ENCODE data around the gene FAM89A.
"Not testable (repeated sequence)": the region's sequence is repeated elsewhere in the genome, so short reads cannot be mapped to it uniquely, and the experiment has no call there.

FAM89A gene

DNA sequence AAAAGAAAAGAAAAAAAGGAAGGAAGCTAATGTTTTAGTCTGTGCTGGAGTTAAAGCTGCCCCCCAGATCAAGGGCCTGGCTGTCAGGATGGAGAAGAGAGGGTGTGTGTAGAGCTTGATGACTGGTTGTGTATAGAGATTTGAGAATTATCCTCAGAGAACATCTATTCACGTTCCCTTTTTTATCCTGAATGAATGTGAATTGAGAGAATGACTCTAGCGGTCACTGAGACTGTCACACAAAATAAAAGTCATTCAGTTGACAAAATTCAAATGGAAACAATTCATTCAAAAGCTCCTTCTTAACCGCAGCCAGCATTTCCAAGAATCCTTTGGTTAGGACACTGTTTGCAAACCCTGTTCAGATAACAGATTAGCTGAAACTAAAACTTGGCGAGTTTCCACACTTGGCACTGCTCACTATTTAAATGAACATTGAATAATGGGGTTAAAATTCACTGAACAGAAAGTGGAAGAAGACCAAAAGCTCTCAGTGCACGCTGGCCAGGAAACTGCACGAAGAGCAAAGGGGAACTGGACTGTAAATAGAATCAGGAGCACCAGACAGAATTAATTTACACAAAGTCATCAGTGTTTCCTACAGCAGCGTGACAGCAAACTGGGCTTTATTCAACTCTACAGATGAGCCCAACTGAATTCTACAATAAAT, 13.6 kb upstream of the FAM89A start:
- DNase-seq: no peak

DNA sequence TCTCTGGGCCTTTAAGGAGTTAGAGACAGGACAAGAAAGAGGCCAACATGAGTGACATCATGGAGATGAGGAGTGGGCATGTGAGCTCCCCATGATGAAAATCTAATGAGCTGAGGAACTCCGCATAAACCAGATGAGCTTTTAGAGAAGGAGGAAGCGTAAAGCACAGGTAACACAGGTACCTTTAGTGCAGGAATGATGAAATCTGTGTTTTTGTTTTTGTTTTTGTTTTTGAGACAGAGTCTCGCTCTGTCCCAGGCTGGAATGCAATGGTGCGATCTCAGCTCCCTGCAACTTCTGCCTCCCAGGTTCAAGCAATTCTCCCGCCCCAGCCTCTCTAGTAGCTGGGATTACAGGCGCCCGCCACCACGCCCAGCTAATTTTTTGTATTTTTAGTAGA, 12.7 kb upstream of the FAM89A start:
- DNase-seq: no peak

DNA sequence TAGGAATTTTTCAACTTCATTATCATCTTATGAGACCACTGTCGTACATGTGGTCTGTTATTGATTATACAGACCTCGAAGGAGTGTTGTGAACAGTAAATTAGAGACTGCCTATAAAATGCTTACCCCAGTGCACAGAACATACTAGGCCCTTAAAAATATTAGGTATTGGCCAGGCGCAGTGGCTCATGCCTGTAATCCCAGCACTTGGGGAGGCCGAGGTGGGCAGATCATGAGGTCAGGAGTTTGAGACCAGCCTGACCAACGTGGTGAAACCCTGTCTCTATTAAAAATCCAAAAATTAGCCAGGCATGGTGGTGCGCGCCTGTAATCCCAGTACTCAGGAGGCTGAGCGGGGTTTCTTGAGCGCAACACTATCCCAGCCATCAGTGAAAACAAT, 10.9 kb upstream of the FAM89A start:
- DNase-seq: not testable (repeated sequence)

DNA sequence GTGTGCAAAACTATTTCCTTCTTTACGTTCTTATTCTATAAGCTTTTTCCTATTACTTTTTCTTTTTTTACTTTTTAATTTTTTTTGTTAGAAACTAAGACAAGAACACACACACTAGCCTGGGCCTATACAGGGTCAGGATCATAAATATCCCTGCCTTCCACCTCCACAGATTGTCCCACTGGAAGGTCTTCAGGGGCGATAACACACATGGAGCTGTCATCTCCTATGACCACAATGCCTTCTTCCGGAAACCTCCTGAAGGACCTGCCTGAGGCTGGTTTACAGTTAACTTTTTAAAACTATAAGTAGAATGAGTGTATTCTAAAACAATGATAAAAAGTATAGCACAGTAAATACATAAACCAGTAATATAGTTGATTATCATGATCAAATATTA, 10.3 kb upstream of the FAM89A start:
- DNase-seq: no peak

DNA sequence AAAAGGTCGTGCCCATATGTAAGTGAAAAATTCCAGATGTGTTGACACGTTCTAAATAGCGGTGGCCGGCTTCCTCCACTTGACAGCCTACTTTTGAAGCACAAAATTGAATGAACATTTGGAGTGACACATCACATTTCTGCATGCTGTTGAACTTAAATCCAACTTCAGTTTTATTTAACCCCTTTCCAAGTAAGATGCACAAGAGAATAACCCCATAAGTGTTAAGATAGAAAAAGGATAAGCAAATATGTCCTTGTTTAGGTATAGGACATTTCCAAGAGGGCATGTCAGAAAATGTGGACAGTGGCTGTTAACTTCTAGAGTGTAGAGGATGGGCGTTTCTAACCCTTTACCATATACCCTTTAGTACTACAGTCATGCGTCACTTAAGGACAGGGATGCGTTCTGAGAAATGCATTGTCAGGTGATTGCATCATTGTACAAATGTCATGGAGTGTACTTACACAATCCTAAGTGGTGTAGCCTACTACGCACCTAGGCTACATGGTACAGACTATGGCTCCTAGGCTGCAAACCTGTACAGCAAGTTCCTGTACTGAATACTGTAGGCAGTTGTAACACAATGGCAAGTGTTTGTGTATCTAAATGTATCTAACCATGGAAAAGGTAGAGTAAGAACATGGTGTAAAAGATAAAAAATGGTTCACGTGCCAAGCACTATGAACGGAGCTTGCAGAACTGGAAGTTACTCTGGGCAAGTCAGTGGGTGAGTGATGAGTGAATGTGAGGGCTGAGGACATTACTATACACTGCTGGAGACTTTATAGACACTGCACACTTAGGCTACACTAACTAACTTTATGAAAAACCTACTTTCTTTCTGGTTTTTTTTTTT, 9.3 kb upstream of the FAM89A start:
- no peak for DNase-seq

DNA sequence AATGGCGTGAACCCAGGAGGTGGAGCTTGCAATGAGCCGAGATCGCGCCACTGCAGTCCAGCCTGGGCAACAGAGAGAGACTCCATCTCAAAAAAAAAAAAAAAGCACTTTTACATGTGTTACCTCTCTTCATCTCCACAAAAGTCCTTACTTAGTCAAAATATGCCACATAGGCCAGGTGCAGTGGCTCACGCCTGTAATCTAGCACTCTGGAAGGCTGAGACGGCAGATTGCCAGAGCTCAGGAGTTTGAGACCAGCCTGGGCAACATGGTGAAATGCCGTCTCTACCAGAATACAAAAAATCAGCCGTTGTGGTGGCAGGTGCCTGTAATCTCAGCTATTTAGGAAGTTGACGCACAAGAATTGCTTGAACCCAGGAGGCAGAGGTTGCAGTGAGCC, 8.4 kb upstream of the FAM89A start:
- not testable (repeated sequence) for DNase-seq

DNA sequence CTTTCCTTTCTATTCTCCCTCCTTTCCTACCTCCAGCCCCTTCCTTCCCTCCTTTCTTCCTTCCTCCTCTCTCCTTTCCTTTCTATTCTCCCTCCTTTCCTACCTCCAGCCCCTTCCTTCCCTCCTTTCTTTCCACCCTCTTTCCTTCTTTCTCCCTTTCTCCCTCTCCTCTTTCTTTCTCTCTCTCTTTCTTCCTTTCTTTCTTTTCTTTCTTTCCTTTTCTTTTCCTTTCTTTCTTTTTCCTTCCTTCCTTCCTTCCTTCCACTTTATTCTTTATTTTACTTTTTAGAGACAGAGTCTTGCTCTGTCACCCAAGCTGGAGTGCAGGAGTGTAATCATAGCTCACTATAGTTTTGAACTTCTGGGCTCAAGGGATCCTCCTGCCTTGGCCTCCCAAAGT, 7.5 kb upstream of the FAM89A start:
- DNase-seq: not testable (repeated sequence)

DNA sequence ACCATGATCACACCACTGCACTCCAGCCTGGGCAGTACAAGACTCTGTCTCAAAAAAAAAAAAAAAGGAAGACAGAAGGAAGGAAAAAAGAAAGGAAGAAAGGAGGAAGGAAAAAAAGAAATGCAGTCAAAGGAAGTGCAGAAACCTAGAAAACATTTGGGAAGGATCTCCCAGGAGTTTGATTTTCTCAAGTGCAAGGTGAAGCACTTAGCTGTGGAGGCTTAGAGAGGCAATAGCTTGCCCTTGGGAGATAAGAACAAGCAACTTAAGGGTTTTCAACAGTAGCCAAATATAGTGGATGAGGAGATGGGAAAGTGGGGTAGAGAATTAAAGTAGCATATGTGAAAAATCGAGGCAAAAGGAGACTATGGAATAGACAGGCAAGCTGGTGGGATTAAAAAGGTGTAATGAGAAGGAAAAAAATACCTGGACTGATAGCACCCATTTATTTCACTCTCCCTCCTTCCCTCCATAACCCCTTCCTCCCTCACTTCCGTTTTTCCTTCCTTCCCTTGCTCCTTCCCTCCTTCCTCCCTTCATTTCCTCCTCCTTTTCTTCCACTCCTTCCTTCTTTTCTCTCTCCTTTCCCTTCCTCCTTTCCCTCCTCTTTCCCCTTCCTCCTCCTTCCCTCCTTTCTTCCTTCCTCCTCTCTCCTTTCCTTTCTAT, 6.8 kb upstream of the FAM89A start:
- DNase-seq: no peak

DNA sequence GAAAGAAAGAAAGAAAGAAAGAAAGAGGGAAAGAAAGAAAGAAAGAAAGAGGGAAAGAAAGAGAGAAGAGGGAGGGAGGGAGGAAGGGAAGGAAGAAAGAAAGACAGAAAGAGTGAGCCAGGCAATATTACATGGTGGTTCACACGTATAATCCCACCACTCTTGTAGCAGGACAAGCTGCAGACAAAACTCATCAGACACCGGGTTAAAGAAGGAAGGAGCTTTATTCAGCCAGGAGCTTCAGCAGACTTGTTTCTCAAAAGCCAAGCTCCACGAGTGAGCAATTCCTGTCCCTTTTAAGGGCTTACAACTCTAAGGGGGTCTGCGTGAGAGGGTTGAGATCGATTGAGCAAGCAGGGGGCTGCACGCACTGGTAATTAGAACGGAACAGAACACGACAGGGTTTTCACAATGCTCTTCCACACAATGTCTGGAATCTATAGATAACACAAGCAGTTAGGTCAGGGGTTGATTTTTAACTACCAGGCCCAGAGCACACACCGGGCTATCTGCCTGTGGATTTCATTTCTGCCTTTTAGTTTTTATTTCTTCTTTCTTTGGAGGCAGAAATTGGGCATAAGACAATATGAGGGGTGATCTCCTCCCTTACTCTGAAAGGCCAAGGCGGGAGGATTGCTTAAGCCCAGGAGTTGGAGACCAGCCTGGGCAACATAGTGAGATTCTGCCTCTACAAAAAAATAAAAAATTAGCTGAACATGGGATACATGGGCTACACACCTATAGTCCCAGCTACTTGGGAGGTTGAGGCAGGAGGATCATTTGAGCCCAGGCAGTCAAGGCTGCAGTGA, 6.1 kb upstream of the FAM89A start:
- DNase-seq: not testable (repeated sequence)

DNA sequence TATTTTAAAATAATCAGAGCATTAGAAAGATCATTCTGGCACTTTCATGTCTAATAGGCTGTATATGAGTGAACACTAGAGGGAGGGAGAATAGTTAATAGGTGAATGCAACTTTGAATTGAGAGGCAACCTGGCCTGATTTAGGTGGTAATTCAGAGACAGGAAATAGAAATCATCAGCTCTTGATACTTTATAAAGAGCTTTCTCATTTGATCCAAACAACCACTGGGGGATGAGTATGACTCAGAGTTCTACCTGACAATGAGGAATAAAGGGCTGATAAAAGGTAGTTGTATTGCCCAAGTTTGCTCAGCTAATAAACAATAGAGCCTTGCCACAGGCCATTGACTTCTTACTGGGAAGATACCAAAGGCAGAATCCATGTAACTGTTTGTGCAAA, 5.2 kb upstream of the FAM89A start:
- DNase-seq: no peak

DNA sequence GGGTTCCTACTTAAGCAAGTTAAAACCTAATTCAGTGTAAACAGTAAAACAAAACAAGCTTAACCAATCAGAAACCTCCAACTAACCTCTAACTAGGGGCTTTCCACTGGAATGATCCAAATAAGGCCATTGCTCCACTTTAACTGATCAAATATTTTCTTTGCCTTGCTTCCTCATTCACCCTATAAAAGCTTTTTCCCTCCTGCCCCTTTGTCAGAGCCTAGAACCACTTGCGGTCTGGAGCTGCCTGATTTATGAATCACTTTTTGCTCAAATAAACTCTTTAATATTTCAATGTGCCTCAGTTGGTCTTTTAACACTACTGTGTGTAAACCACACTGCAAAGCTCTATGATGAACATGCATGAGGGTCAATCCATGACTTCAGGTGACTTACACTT, 4.5 kb upstream of the FAM89A start:
- no peak for DNase-seq

DNA sequence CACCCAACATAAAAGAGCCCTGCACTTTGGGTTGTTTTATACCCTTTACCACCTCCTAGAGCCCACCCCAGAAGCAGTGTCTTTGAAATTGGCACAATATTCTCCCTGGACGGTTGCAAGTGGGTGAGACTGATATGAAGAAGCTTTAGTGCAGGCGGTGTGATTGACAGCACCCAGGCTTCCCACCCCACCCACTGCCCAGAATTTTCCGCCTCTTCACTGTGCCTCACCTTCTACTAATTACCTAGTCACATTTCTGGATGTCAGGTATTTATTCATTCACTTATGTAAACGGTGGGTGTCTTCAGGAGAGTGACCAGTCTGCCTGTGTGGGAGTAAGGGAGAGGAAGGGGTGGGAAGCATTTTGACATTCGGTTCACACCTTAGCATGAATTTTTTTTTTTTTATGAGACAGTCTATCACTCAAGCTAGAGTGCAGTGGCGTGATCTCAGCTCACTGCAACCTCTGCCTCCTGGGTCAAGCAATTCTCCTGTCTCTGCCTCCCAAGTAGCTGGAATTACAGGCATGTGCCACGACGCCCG, 1.7 kb upstream of the FAM89A start:
- DNase-seq: no peak

DNA sequence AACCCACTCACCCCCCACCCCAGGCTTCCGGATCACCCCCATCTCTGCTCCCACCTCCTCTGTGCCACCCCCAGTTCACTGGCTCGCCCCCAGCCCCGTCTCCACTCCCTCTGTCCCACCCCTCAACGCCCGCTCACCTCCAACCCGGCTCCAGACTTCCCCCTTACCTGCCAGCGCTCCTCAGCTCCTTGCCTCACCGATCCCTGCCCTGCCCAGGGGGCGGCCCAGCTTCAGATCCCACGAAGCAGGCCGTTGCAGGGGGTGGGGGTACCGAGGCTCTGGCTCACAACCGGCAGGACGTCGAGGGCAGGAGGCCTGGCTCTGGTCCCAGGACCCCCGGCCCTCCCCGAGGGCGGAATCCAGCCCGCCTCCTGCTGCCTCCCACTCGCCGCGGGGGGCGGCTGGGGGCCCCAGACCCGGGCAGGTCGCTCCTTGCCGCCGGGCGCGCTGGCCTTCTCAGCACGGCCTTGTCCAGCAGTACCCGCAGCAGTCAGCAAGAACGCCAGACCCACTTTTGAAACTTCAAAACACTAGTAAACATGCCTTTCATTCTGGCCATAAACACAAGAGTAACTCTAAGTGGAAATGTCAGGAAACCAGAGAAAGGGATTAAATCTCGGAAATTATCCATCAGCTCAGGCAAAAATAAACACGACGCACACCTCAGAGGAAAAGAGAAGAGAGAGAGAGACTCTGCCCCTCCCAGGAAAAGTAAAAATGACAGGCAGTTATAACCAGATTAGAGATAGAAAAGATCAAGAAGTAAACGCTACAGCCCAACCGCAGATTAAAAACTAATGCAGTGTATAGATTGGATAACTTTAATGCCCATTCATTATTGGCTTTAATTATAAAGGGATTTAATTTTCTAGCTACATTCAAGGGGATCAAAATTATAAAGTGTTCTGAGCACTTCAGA, 1.0 kb upstream of the FAM89A start:
- no peak for DNase-seq

DNA sequence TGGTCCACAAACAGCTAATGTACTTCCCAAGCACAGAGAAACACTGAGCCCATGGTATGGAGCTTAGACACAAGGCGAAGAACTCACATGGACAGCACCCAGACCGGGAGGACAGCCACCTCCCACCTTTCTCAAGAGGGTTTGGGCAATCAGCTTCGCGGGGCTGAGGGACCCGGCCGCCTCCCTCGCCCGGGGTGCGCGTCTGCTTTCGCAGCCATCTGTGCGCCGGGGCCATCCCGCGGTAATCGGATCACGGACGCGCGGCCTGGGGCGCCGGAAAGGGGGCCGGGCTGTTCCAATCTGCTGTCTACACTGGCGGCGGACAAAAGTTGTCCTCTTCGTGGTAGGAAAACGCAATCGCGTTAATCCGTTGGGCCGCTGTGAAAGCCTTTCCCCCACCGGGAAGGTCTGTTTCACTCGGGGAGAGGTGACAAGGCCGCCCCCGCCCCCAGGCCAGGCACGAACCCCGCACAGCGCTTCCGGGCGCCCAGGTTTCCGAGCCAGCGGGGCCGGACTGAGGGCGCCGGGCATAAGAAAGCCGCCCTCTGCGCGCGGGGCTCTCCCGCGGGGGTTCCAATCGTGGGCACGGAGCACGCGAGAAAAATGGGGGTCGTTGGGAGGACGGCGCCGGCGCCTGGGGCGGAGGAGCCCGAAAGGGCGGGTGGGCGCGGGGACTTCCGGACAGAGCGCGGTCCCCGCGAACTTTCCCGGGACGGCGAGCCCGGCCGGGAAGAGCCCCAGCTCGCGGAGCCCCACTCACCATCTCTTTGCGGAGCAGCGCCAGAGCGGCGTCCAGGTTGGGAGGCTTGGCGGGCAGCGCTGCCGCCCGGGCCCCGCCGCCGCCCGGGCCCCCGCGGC, 664 bp downstream of the FAM89A start:
- DNase-seq: peak; percentile 32

DNA sequence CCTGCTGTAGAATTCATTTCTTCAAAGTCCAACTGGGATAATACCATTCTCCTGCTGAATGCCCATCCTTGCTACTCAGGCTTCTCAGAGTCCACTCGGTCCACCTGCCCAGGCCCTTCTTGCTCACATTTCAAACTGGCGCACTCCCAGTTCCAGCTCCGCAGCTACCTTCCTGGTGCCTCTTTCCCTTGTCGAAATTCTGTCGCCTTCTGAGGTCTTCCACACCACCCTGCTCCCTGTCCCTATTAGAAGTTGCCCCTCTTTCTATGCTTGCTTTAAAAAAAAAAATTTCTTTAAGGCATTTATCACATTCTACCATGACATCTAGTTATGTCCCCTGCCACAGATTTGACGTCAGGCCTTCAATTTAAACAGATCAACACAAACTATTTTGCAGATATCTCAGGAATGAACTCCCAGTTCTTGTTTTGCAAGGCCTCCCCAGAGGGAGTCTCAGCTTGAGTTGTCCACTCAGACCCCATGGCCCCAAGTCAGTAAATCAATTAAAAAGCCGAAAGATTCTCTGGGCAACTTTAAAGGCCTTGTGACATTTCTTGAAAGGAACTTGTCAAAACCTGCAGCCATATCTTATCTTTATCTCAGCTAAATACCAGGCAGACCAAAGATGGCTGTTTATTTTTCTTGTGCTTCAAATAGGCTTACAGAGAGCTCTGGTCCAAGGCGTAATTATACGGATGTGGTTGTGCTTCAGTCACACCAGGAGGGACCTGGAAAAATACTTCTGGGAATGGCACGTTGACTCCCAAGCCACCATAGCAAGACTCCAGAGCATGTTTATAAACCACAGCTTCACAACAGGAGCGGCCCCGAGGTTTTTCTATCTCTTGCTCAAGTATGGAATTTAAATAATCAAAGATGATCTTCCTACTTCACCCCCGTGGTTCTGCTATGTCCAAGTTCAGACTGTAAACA, 2.2 kb downstream of the FAM89A start:
- DNase-seq: no peak

DNA sequence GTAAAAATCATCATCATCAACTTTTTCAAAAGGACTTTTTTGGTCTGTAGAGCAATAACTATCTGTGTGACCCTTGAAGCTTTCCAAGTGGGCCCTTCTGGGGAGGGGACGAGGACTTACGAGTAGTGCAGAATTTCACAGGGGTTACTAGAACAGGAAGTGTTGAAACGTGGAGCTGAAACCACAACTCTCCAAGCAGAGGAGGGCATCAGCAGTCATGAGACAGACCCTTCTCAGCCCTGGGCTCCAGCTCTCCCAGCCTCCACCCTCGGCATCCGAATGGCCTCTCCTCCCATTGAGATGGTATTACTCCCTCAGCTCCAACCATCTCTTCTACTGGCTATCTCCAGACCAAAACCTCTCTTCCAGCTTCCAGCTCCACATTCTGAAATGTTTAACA, 3.6 kb downstream of the FAM89A start:
- no peak for DNase-seq

DNA sequence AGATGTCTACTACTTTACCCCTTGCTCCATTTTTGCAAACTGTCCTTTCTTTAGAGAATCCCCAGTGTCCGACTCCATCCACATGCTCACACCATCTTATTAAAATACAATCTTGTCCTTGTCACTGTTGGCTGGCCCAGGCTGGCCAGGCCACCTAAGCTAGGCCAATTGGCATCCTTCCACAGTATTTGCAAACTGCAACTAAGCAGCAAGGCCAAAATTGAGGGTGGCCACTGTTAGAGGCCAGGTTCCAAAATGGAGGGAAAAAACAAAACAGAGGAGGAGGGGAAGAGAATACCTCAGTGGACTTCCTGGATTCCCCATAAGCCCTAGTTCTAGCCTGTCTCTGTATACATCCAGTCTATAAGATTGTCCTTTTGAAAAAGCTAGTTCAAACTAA, 4.3 kb downstream of the FAM89A start:
- DNase-seq: no peak

DNA sequence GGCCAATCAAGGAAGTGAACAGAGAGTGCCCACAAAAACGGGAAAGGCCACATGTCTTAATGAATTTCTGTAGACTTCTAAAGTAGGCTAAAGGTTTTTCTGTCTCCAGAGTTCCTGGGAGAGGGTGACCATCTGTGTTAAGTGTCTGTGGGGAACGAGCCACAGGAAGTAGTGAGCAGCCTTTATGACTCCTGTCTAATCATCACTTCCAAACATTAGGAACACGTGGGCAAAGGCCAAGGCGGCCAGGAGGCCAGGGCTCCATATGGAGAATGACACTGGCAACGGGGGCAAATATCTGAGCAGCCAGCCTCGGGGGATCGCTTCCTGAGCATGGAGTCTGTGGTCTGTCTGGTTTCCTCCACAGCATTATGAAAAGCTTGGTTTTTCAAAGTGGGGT, 7.1 kb downstream of the FAM89A start:
- no peak for DNase-seq

DNA sequence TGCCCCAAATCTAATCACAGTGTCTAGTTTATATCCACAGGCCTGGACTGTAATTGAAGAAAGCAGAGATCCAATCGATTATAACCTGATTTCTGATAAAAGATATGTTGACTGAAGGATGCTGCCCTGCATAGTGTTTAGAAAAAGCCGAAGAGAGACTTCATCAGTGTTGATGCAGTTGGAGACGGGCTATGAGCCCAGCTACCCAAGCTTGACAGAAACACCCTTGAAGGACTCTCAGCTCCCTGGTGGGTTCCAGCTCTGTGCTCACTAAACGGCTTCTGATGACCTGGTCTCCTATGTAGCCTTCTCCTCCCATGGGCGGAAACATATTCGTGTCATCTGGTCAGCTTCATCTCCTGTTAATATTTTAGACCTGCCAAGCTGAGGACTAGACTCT, 10.2 kb downstream of the FAM89A start:
- DNase-seq: no peak

DNA sequence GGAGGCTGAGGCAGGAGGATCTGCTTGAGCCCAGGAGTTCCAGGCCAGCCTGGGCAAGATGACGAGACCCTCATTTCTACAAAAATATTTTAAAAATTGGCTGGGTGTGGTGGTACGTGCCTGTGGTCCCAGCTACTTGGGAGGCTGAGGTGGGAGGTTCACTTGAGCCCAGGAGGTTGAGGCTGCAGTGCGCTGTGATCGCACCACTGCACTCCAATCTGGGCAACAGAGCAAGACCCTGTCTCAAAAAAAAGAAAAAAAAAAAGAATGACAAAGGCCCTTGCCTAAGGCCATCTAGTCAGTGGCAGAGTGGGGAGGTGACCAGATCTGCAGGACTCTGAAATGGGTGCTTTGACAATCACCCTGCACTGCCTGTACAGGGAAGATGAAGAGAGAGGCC, 10.8 kb downstream of the FAM89A start:
- DNase-seq: not testable (repeated sequence)
